GM12878 (cell line): ENCODE data around the gene ANKRD53. TPM values are rescaled to one million over a fixed set of nuclear protein-coding genes. Genes with fewer than 3 reads are reported as not detected.

Source experiments
- ATAC-seq: fragments of 200-7000 bp; cut with Tn5 transposase; 3 replicates; pipeline ENCODE4 v1.9.1; 2020; ENCODE audit warnings: mild to moderate bottlenecking, moderate library complexity
- BruUV-seq: library from RNA; stranded (reverse); fragments of 400-500 nt; replicated peaks from 2 replicates; lab custom pipeline; 2021; lab: Mats Ljungman, UMichigan
- CTCF ChIA-PET: fragments of 300-600 bp; sonication (Branson Sonifier 250); formaldehyde crosslinking; extraction: SDS; loops from one replicate; lab custom pipeline; 2021; ENCODE audit warnings: inconsistent platforms; lab: Yijun Ruan, JAX
- POLR2A ChIA-PET: fragments of 350-600 bp; formaldehyde crosslinking; extraction: SDS; loops from one replicate; lab custom pipeline; 2021; ENCODE audit warnings: inconsistent platforms; lab: Charles Lee
- RAD21 ChIA-PET: fragments of 300-600 bp; sonication (Branson Sonifier 250); formaldehyde crosslinking; loops from one replicate; lab custom pipeline; 2023; ENCODE audit warnings: antibody characterized with exemption; ENCODE audit not compliant: unreplicated experiment; lab: Charles Lee
- SMC1A ChIA-PET: fragments of 300-600 bp; sonication (Branson Sonifier 250); formaldehyde crosslinking; loops from one replicate; lab custom pipeline; 2023; ENCODE audit not compliant: unreplicated experiment, uncharacterized antibody; lab: Charles Lee
- DNase-seq: peaks from one replicate; pipeline ENCODE4 v3.0.0-alpha.2; 2011; ENCODE audit warnings: low read depth, low spot score
- FAIRE-seq: peaks from 3 replicates; lab custom pipeline; 2011; peaks lifted over from hg19 to GRCh38; lab: Jason Lieb, UNC
- H2AFZ ChIP-seq: 2 replicates; pipeline ENCODE4 v1.6.0; 2011; ENCODE audit warnings: low read depth, low read length, control low read depth; ENCODE audit not compliant: control insufficient read depth
- H3K27ac ChIP-seq: 2 replicates; pipeline ENCODE4 v1.5.1; 2011; ENCODE audit warnings: control low read depth; ENCODE audit not compliant: control insufficient read depth, insufficient read depth
- H3K27me3 ChIP-seq, 2 experiments: replicated peaks in 1 of 2; 2 replicates each; pipeline versions ENCODE4 v1.6.0 to v1.6.1; 2011; ENCODE audit warnings: low read length in 1 of 2; ENCODE audit not compliant: control insufficient read depth in 2 of 2, insufficient read depth in 2 of 2
- H3K36me3 ChIP-seq, 2 experiments: 2 replicates each; pipeline ENCODE4 v1.5.1; 2011; ENCODE audit warnings: low read length in 1 of 2; ENCODE audit not compliant: control insufficient read depth in 2 of 2, insufficient read depth in 2 of 2
- H3K4me1 ChIP-seq: 2 replicates; pipeline ENCODE4 v1.6.1; 2011; ENCODE audit warnings: mild to moderate bottlenecking, low read length, moderate library complexity, mixed read lengths; ENCODE audit not compliant: control insufficient read depth, insufficient read depth
- H3K4me2 ChIP-seq: 2 replicates; pipeline ENCODE4 v1.6.0; 2011; ENCODE audit warnings: control low read depth; ENCODE audit not compliant: control insufficient read depth, insufficient read depth
- H3K4me3 ChIP-seq: fragments of 200-600 bp; sonication (generic); 2 replicates; pipeline ENCODE4 v1.5.1; 2016
- H3K79me2 ChIP-seq: 2 replicates; pipeline ENCODE4 v1.6.0; 2011; ENCODE audit warnings: low read length; ENCODE audit not compliant: control insufficient read depth, insufficient read depth
- H3K9ac ChIP-seq: 2 replicates; pipeline ENCODE4 v1.8.0; 2011; ENCODE audit warnings: low read length, control low read depth, mixed read lengths; ENCODE audit not compliant: control insufficient read depth, insufficient read depth
- H3K9me3 ChIP-seq: replicated peaks from 3 replicates; pipeline ENCODE4 v1.5.1; 2011; ENCODE audit warnings: mild to moderate bottlenecking, low read length; ENCODE audit not compliant: control insufficient read depth, insufficient read depth
- H4K20me1 ChIP-seq: 2 replicates; pipeline ENCODE4 v1.6.0; 2011; ENCODE audit not compliant: control insufficient read depth, insufficient read depth
- CEBPB ChIP-seq, 2 experiments: fragments of 150-350 bp in 1 of 2; IDR thresholded peaks; 2 replicates each; pipeline ENCODE4 v1.6.1; 2012 to 2014; ENCODE audit warnings: low read depth in 2 of 2, low read length in 2 of 2, borderline replicate concordance in 1 of 2, inconsistent platforms in 1 of 2
- CHD2 ChIP-seq: IDR thresholded peaks from 2 replicates; pipeline ENCODE4 v1.6.1; 2011; ENCODE audit warnings: low read depth, low read length, improper control_type of control experiment, borderline replicate concordance
- HDAC6 ChIP-seq: fragments of 200-600 bp; sonication (generic); IDR thresholded peaks from one replicate; pipeline ENCODE4 v1.8.0; 2017; ENCODE audit warnings: antibody characterized with exemption; ENCODE audit not compliant: unreplicated experiment
- JUND ChIP-seq: IDR thresholded peaks from 2 replicates; pipeline ENCODE4 v1.6.1; 2012; ENCODE audit warnings: low read depth, mild to moderate bottlenecking, low read length, improper control_type of control experiment, moderate library complexity
- KDM1A ChIP-seq: fragments of 200-600 bp; sonication (generic); IDR thresholded peaks from 2 replicates; pipeline ENCODE4 v1.6.1; 2016; ENCODE audit warnings: borderline replicate concordance
- MXI1 ChIP-seq: fragments of 150-350 bp; IDR thresholded peaks from 2 replicates; pipeline ENCODE4 v1.6.1; 2011; ENCODE audit warnings: low read depth, mild to moderate bottlenecking, inconsistent platforms, low read length, improper control_type of control experiment
- MYC ChIP-seq: IDR thresholded peaks from 2 replicates; pipeline ENCODE4 v1.6.1; 2011; ENCODE audit warnings: mild to moderate bottlenecking, low read length, moderate library complexity, inconsistent platforms; ENCODE audit not compliant: insufficient read depth, insufficient replicate concordance, insufficient read length, severe bottlenecking
- POLR2A ChIP-seq: IDR thresholded peaks from 2 replicates; pipeline ENCODE4 v1.6.1; 2011; ENCODE audit warnings: low read depth, mild to moderate bottlenecking, low read length
- POLR2AphosphoS2 ChIP-seq: IDR thresholded peaks from 2 replicates; pipeline ENCODE4 v1.6.1; 2011; ENCODE audit warnings: low read depth, mild to moderate bottlenecking, low read length, improper control_type of control experiment, moderate library complexity
- POU2F2 ChIP-seq: IDR thresholded peaks from 3 replicates; pipeline ENCODE4 v1.6.1; 2011; ENCODE audit warnings: low read depth, mild to moderate bottlenecking, low read length, borderline replicate concordance
- RAD51 ChIP-seq: fragments of 450-650 bp; IDR thresholded peaks from 2 replicates; pipeline ENCODE4 v1.6.1; 2016; ENCODE audit warnings: moderate library complexity, mild to moderate bottlenecking, inconsistent platforms
- RELA ChIP-seq: fragments of 450-650 bp; IDR thresholded peaks from 2 replicates; pipeline ENCODE4 v1.8.0; 2014; ENCODE audit warnings: borderline replicate concordance; ENCODE audit not compliant: partially characterized antibody
- RUNX3 ChIP-seq: IDR thresholded peaks from 2 replicates; pipeline ENCODE4 v1.6.1; 2012; ENCODE audit warnings: low read length, inconsistent platforms
- SMAD5 ChIP-seq: IDR thresholded peaks from 2 replicates; pipeline ENCODE4 v1.6.1; 2016; ENCODE audit warnings: antibody characterized with exemption, low read depth
- SMARCA5 ChIP-seq: fragments of 450-650 bp; IDR thresholded peaks from 2 replicates; pipeline ENCODE4 v1.6.1; 2017; ENCODE audit warnings: mild to moderate bottlenecking
- SP1 ChIP-seq: IDR thresholded peaks from one replicate; pipeline ENCODE4 v1.6.1; 2011; ENCODE audit warnings: low read depth, low read length
- WRNIP1 ChIP-seq: IDR thresholded peaks from 2 replicates; pipeline ENCODE4 v1.6.1; 2011; ENCODE audit warnings: low read depth, low read length, improper control_type of control experiment, borderline replicate concordance
- ZBTB11 ChIP-seq: fragments of 450-650 bp; formaldehyde crosslinking; IDR thresholded peaks from 2 replicates; pipeline ENCODE4 v1.5.0; 2022; ENCODE audit warnings: mild to moderate bottlenecking, missing genetic modification characterization
- ZNF274 ChIP-seq: IDR thresholded peaks from one replicate; pipeline ENCODE4 v1.8.0; 2011; ENCODE audit not compliant: insufficient read length, insufficient read depth
- WGBS: methylation state at CpG from one replicate; pipeline ENCODE4 v1.1.6; 2016; ENCODE audit warnings: low lambda C conversion rate; ENCODE audit not compliant: insufficient replicate concordance, insufficient coverage; ENCODE audit errors: missing lambda C conversion rate; 5-methylcytosine and 5-hydroxymethylcytosine counted together
- in situ Hi-C: fragments of 300-500 bp; cut with MboI; formaldehyde crosslinking; loops from 9 replicates; pipeline ENCODE4 v1.14.3; 2018; ENCODE audit warnings: mixed read lengths
- intact Hi-C: fragments of 100-400 bp; cut with micrococcal nuclease; formaldehyde crosslinking; loops from one replicate; pipeline ENCODE4 v1.14.2; 2022; ENCODE audit not compliant: unreplicated experiment
- polyA plus RNA-seq, 11 experiments: library from polyadenylated mRNA; depleted of rRNA in 4 of 11; unstranded in 6 of 11; stranded (reverse) in 5 of 11; fragments of >200 nt; fragmentation: Nextera tagmentation in 4 of 11; fragmentation: Illumina TruSeq in 1 of 11; extraction: Ambion mirVana in 4 of 11; extraction: Trizol in 1 of 11; gene quantifications; 1 replicate in 1 of 11; 2 replicates in 10 of 11; pipeline versions ENCODE4 v1.2.1 to v1.2.3, GENCODE V29; 2011 to 2016; ENCODE audit warnings: inconsistent platforms in 2 of 11, missing spikeins in 2 of 11, low read depth in 1 of 11
- total RNA-seq, 4 experiments: library from RNA; depleted of rRNA in 3 of 4; stranded (reverse); fragments of >200 nt in 3 of 4; fragmentation: Illumina TruSeq in 1 of 4; extraction: Trizol in 1 of 4; gene quantifications; 2 replicates each; pipeline versions ENCODE4 v1.2.1 to v1.2.3, GENCODE V29; 2013 to 2021

Gene ANKRD53
- total and polyA plus RNA-seq, 10 of the 15 experiments (the other 5 are each of a cell fraction or from before 2014, with no cell fraction given) = 0.04 TPM; not detected in 8

GRCh38 chr2:70988151-70988550, 9.7 kb downstream of the ANKRD53 start:
- Histone ChIP-seq H2AFZ (no peak overlapping the region), H3K4me1 (peaks cover 4% of the 10 kb centered on the region), H3K79me2 (peaks cover 3% of the 10 kb centered on the region), H3K9me3 (no peaks in the 10 kb centered on the region), H3K27ac (no peak overlapping the region), H3K27me3 (no peaks in the 10 kb centered on the region), H3K36me3 (peaks cover 7 to 24% of the 10 kb centered on the region in 2 experiments), H3K4me3 (no peak overlapping the region), H4K20me1 (no peaks in the 10 kb centered on the region), H3K9ac (no peak overlapping the region), H3K4me2 (no peak overlapping the region)
- 92% methylated on average over 4 of the region's 4 CpGs for WGBS
- FAIRE-seq = no peak
- POLR2A ChIA-PET = no interaction called here
- no TSS peak for BruUV-seq
- CTCF ChIA-PET = no interaction called here
- RAD21 ChIA-PET = no interaction called here
- ATAC-seq = no peak
- DNase-seq = no peak
- SMC1A ChIA-PET = no interaction called here
- in situ Hi-C loops (no loop called here), intact Hi-C loops (no loop called here)
- no peak for TF ChIP-seq KDM1A
- TF ChIP-seq CEBPB (IDR thresholded peaks at IDR 0.05; ENCODE audit: borderline replicate concordance in 1 of 2, low read depth in 2 of 2, low read length in 2 of 2) = no peak
- TF ChIP-seq MYC = no peak
- TF ChIP-seq SMARCA5 = no peak
- no peak for TF ChIP-seq RUNX3
- TF ChIP-seq WRNIP1 = no peak
- no peak for TF ChIP-seq ZBTB11 (CRISPR knock-in tag)
- no peak for TF ChIP-seq JUND
- no peak for TF ChIP-seq POLR2A
- no peak for TF ChIP-seq SP1
- no peak for TF ChIP-seq RELA
- no peak for TF ChIP-seq ZNF274
- TF ChIP-seq POLR2AphosphoS2 = no peak
- no peak for TF ChIP-seq RAD51
- TF ChIP-seq HDAC6 = no peak
- TF ChIP-seq POU2F2 = no peak
- TF ChIP-seq SMAD5 = no peak
- no peak for TF ChIP-seq MXI1
- TF ChIP-seq CHD2 = no peak
- TF ChIP-seq, all 136 proteins: peak for 0
